ENCODE results near the gene C3orf22. TPM values are rescaled to one million over a fixed set of nuclear protein-coding genes. Genes with fewer than 3 reads are reported as not detected.

The C3orf22 gene
- total and polyA plus RNA-seq, 9 donors, result 0.04 to 0.40 (median 0.21) TPM; not detected in 5

DNA sequence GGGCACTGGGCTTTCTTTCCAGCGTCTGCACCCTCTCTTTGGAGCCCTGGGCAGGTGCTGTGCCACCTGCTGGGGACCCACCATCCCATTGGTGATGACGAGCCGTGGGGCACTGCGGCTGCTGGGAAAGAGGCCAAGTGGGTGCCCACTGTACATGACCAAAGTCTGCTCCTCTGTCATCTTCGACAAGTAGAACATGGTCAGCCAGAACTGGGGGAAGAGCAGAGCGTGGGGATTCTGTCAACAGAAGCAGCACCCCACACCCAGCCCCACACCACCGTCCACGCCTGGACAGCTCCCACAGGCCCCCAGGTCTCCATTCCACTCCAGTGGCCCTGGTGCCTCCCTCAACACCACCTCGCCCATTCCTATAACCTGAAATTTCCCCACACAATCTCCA lies 50.8 kb downstream of the C3orf22 start:
- no peaks in the 10 kb centered on the region for H3K4me1 ChIP-seq (ENCODE audit: insufficient read depth)
- H3K27ac ChIP-seq, result no peak overlapping the region
- TF ChIP-seq EP300 (IDR thresholded peaks at IDR 0.05), result no peak
- TF ChIP-seq, protein P1, sequence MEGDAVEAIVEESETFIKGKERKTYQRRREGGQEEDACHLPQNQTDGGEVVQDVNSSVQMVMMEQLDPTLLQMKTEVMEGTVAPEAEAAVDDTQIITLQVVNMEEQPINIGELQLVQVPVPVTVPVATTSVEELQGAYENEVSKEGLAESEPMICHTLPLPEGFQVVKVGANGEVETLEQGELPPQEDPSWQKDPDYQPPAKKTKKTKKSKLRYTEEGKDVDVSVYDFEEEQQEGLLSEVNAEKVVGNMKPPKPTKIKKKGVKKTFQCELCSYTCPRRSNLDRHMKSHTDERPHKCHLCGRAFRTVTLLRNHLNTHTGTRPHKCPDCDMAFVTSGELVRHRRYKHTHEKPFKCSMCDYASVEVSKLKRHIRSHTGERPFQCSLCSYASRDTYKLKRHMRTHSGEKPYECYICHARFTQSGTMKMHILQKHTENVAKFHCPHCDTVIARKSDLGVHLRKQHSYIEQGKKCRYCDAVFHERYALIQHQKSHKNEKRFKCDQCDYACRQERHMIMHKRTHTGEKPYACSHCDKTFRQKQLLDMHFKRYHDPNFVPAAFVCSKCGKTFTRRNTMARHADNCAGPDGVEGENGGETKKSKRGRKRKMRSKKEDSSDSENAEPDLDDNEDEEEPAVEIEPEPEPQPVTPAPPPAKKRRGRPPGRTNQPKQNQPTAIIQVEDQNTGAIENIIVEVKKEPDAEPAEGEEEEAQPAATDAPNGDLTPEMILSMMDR (IDR thresholded peaks at IDR 0.05), result no peak
- TF ChIP-seq POLR2A (IDR thresholded peaks at IDR 0.05), result no peak
- intact Hi-C loops (cut with DNase I), result no loop called here
- H3K4me3 ChIP-seq, result no peak overlapping the region
- no peaks in the 10 kb centered on the region for H3K36me3 ChIP-seq
- DNase-seq, result no peak
- H3K9me3 ChIP-seq, result no peaks in the 10 kb centered on the region
- 87 to 89% (median 87%) methylated on average over 9 of the region's 9 CpGs for WGBS, 3 donors
- H3K27me3 ChIP-seq, result no peaks in the 10 kb centered on the region

- WGBS, 3 donors, result 84 to 90% (median 88%) methylated on average over 10 of the region's 10 CpGs
- Histone ChIP-seq H3K36me3 (no peaks in the 10 kb centered on the region), H3K27me3 (no peaks in the 10 kb centered on the region), H3K9me3 (no peaks in the 10 kb centered on the region), H3K27ac (no peak overlapping the region), H3K4me1 (ENCODE audit: insufficient read depth) (no peaks in the 10 kb centered on the region), H3K4me3 (no peak overlapping the region)
- intact Hi-C loops (cut with DNase I), result no loop called here
- TF ChIP-seq, protein P1 (IDR thresholded peaks at IDR 0.05), result no peak
- no peak for TF ChIP-seq POLR2A (IDR thresholded peaks at IDR 0.05)
- TF ChIP-seq EP300 (IDR thresholded peaks at IDR 0.05), result no peak
- DNase-seq, result no peak
Measured at GRCh38 chr3:126503701-126504100, 55.0 kb downstream of the C3orf22 start.

DNA sequence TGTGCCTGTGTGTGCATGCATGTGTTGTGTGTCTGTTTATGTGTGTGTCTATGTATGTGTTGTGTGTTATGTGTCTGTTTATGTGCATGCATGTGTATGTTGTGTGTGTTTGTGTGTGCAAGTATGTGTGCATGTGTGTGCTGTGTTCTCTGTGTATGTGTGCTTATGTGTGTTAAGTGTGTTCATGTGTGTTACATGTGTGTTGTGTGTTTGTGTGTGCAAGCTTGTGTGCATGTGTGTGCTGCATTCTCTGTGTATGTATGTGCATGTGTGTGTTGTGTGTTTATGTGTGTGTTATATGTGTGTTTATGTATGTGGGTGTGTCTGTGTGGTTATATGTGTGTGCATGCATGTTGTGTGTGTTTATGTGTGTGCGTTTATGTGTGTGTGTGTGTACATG lies 56.1 kb downstream of the C3orf22 start:
- Histone ChIP-seq H3K27me3 (no peaks in the 10 kb centered on the region), H3K4me1 (ENCODE audit: insufficient read depth) (no peaks in the 10 kb centered on the region), H3K27ac (no peak overlapping the region), H3K36me3 (no peaks in the 10 kb centered on the region), H3K4me3 (no peak overlapping the region), H3K9me3 (no peaks in the 10 kb centered on the region)
- TF ChIP-seq, protein P1 (IDR thresholded peaks at IDR 0.05), result no peak
- TF ChIP-seq POLR2A (IDR thresholded peaks at IDR 0.05), result no peak
- DNase-seq, result no peak
- WGBS, 3 donors, result 88 to 92% (median 92%) methylated on average over 1 of the region's 1 CpG
- intact Hi-C loops (cut with DNase I), result no loop called here

DNA sequence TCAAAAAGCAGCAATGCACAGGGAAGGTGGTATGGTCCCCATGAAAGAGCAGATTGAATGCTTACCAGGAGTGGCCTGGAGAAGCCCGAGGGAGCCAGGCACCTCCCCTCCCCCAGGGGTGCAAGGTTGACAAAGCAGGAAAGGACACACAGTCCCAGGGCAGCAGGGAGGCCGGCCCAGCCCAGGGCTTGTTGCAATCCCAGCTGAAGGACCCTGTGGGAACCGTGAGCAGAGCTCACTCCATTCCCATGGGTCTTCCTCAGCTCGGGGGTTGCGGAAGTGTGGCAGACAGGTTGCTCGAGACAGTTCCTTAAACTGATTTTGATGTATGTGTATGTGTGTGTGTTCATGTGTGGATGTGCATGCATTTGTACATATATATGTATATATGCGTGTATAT lies 57.0 kb downstream of the C3orf22 start:
- no peak overlapping the region for H3K4me3 ChIP-seq
- WGBS, 3 donors, result 51 to 56% (median 53%) methylated on average over 7 of the region's 7 CpGs

More for the DNA sequence above, 57.0 kb downstream of the C3orf22 start:
- TF ChIP-seq, protein P1 (IDR thresholded peaks at IDR 0.05), result no peak
- TF ChIP-seq EP300 (IDR thresholded peaks at IDR 0.05) (no peak), POLR2A (IDR thresholded peaks at IDR 0.05) (no peak)
- Histone ChIP-seq H3K27ac (no peak overlapping the region), H3K27me3 (no peaks in the 10 kb centered on the region), H3K9me3 (no peaks in the 10 kb centered on the region), H3K36me3 (no peaks in the 10 kb centered on the region), H3K4me1 (ENCODE audit: insufficient read depth) (no peaks in the 10 kb centered on the region)
- intact Hi-C loops (cut with DNase I), result no loop called here
- DNase-seq, result no peak

Measured in ovary (tissue), 9 donors.